H1 (cell line): ENCODE data around the gene CERS5. TPM values are rescaled to one million over a fixed set of nuclear protein-coding genes. Genes with fewer than 3 reads are reported as not detected.

Experiments used
- EZH2 ChIP-seq: fragments of 200-600 bp; sonication (generic); IDR thresholded peaks from 2 replicates; pipeline ENCODE4 v1.7.1; 2012; ENCODE audit warnings: low read depth, mild to moderate bottlenecking, moderate library complexity, low read length, inconsistent platforms; ENCODE audit not compliant: severe bottlenecking
- HDAC2 ChIP-seq, 2 experiments: fragments of 300-600 bp in 1 of 2; sonication (generic) in 1 of 2; IDR thresholded peaks; 2 replicates each; pipeline ENCODE4 v1.6.1; 2011 to 2012; ENCODE audit warnings: low read depth in 2 of 2, low read length in 2 of 2, mild to moderate bottlenecking in 2 of 2, moderate library complexity in 2 of 2, borderline replicate concordance in 1 of 2, inconsistent platforms in 1 of 2
- RAD21 ChIP-seq, 2 experiments: IDR thresholded peaks in 1 of 2; conservative IDR thresholded peaks in 1 of 2; 2 replicates each; pipeline ENCODE4 v1.6.1; 2011; ENCODE audit warnings: low read depth in 2 of 2, low read length in 2 of 2, improper control_type of control experiment in 1 of 2, inconsistent platforms in 1 of 2, mild to moderate bottlenecking in 1 of 2, moderate library complexity in 1 of 2
- TBP ChIP-seq: IDR thresholded peaks from 2 replicates; pipeline ENCODE4 v1.6.1; 2011; ENCODE audit warnings: low read depth, low read length, improper control_type of control experiment
- polyA plus RNA-seq, 7 experiments: library from polyadenylated mRNA; depleted of rRNA in 3 of 7; stranded (reverse) in 5 of 7; unstranded in 2 of 7; fragments of >200 nt in 5 of 7; fragments of 200-250 nt in 2 of 7; gene quantifications; 1 replicate in 5 of 7; 2 replicates in 1 of 7; 4 replicates in 1 of 7; pipeline versions ENCODE4 v1.2.1 to v1.2.3, GENCODE V29; 2011 to 2013; ENCODE audit warnings: missing spikeins in 2 of 7, mixed read lengths in 2 of 7
- total RNA-seq: library from RNA; stranded (reverse); fragmentation: NEBNext Ultra II Directional; extraction: Animal tissue kit (Norgen Biotek cat#: 25700); gene quantifications from 2 replicates; pipeline ENCODE4 v1.2.1, GENCODE V29; 2021

CERS5 gene
- total and polyA plus RNA-seq, 2 of the 8 experiments (the other 6 are each of a cell fraction or from before 2014, with no cell fraction given) = 69.2 to 119 TPM

- TF ChIP-seq RAD21 (IDR thresholded peaks at IDR 0.05 in 1 of 2, conservative IDR thresholded peaks at IDR 0.05 in 1 of 2; ENCODE audit: low read depth in 2 of 2, low read length in 2 of 2) (no peak), EZH2 (no peak), TBP (no peak), HDAC2 (IDR thresholded peaks at IDR 0.05; ENCODE audit: borderline replicate concordance in 1 of 2, low read depth in 2 of 2, low read length in 2 of 2) (no peak)
- TF ChIP-seq, all 59 proteins: peak for 0
These were observed 8.5 kb upstream of the CERS5 start (continued) for GRCh38 chr12:50175716-50176026.
